H1 (cell line): ENCODE data around the gene MRTFA. TPM values are rescaled to one million over a fixed set of nuclear protein-coding genes. Genes with fewer than 3 reads are reported as not detected.

Source experiments
- CTCF ChIA-PET: fragments of 300-600 bp; sonication (Branson Sonifier 250); formaldehyde crosslinking; loops from one replicate; lab custom pipeline; 2021; ENCODE audit not compliant: partially characterized antibody; lab: Charles Lee
- POLR2A ChIA-PET: fragments of 300-600 bp; sonication (Branson Sonifier 250); formaldehyde crosslinking; loops from one replicate; lab custom pipeline; 2021; ENCODE audit warnings: inconsistent platforms; ENCODE audit not compliant: partially characterized antibody; lab: Charles Lee
- DNase-seq, 2 experiments: peaks; one replicate each; pipeline versions ENCODE4 v3.0.0 to v3.0.0-alpha.2; 2010 to 2022; ENCODE audit warnings: low spot score in 2 of 2, low read depth in 1 of 2, mixed read lengths in 1 of 2
- FAIRE-seq: peaks from 2 replicates; lab custom pipeline; 2011; peaks lifted over from hg19 to GRCh38; lab: Jason Lieb, UNC
- H2AFZ ChIP-seq: 2 replicates; pipeline ENCODE4 v1.8.1; 2012; ENCODE audit warnings: low read length, inconsistent platforms
- H2AK5ac ChIP-seq: 2 replicates; pipeline ENCODE4 v1.6.1; 2013; ENCODE audit warnings: low read depth, low read length
- H2BK120ac ChIP-seq: replicated peaks from 2 replicates; pipeline ENCODE3; 2013; ENCODE audit warnings: low read depth, low read length, inconsistent platforms
- H2BK12ac ChIP-seq: 2 replicates; pipeline ENCODE4 v1.6.1; 2013; ENCODE audit warnings: low read depth, low read length
- H2BK15ac ChIP-seq: 2 replicates; pipeline ENCODE4 v1.6.1; 2013; ENCODE audit warnings: low read length
- H2BK20ac ChIP-seq: 2 replicates; pipeline ENCODE4 v1.6.1; 2013; ENCODE audit warnings: low read length
- H2BK5ac ChIP-seq: 2 replicates; pipeline ENCODE4 v1.6.1; 2013; ENCODE audit warnings: low read depth, low read length
- H3K14ac ChIP-seq: 2 replicates; pipeline ENCODE4 v1.6.1; 2013; ENCODE audit warnings: inconsistent platforms; ENCODE audit not compliant: insufficient read length
- H3K18ac ChIP-seq: 2 replicates; pipeline ENCODE4 v1.6.1; 2013; ENCODE audit warnings: low read length; ENCODE audit errors: extremely low read depth
- H3K23ac ChIP-seq: 2 replicates; pipeline ENCODE4 v1.6.1; 2013; ENCODE audit warnings: inconsistent platforms; ENCODE audit not compliant: insufficient read length
- H3K23me2 ChIP-seq: 2 replicates; pipeline ENCODE4 v1.6.1; 2013; ENCODE audit warnings: low read depth, low read length
- H3K27ac ChIP-seq: 2 replicates; pipeline ENCODE4 v1.6.1; 2011; ENCODE audit warnings: low read depth, low read length, inconsistent platforms
- H3K27me3 ChIP-seq, 4 experiments: replicated peaks in 1 of 4; 1 replicate in 1 of 4; 2 replicates in 3 of 4; pipeline versions ENCODE4 v1.6.1 to v1.8.1; 2011 to 2013; ENCODE audit warnings: low read length in 3 of 4, mild to moderate bottlenecking in 3 of 4, inconsistent platforms in 2 of 4, mixed read lengths in 2 of 4, moderate library complexity in 1 of 4; ENCODE audit not compliant: control insufficient read depth in 3 of 4, insufficient read depth in 3 of 4; ENCODE audit errors: extremely low read depth in 1 of 4
- H3K36me3 ChIP-seq, 4 experiments: 2 replicates each; pipeline versions ENCODE4 v1.6.1 to v1.8.1; 2011 to 2013; ENCODE audit warnings: mild to moderate bottlenecking in 4 of 4, low read length in 3 of 4, moderate library complexity in 2 of 4, control low read depth in 1 of 4, inconsistent platforms in 1 of 4; ENCODE audit not compliant: insufficient read depth in 4 of 4, control insufficient read depth in 2 of 4
- H3K4ac ChIP-seq: replicated peaks from 2 replicates; pipeline ENCODE3; 2013; ENCODE audit warnings: low read length, low read depth, mixed read lengths, inconsistent platforms; ENCODE audit not compliant: insufficient read length
- H3K4me1 ChIP-seq, 4 experiments: replicated peaks in 1 of 4; 1 replicate in 1 of 4; 2 replicates in 3 of 4; pipeline versions ENCODE4 v1.6.1 to v1.8.1; 2011 to 2013; ENCODE audit warnings: low read length in 3 of 4, inconsistent platforms in 2 of 4, mixed read lengths in 1 of 4; ENCODE audit not compliant: insufficient read depth in 4 of 4, control insufficient read depth in 3 of 4
- H3K4me2 ChIP-seq, 2 experiments: 2 replicates each; pipeline versions ENCODE4 v1.6.1 to v1.8.1; 2011 to 2013; ENCODE audit warnings: low read depth in 2 of 2, low read length in 2 of 2, control low read depth in 1 of 2, inconsistent platforms in 1 of 2, mild to moderate bottlenecking in 1 of 2; ENCODE audit not compliant: insufficient read depth in 1 of 2
- H3K4me3 ChIP-seq, 4 experiments: fragments of 200-600, 300-600 bp in 1 of 4; sonication (generic), shearing (Covaris generic), sonication (Bioruptor Twin) in 1 of 4; 2 replicates each; pipeline versions ENCODE4 v1.5.1 to v1.8.1; 2011 to 2016; ENCODE audit warnings: low read length in 4 of 4, low read depth in 3 of 4, control low read depth in 2 of 4, inconsistent platforms in 2 of 4, mild to moderate bottlenecking in 2 of 4, mixed read lengths in 1 of 4, moderate library complexity in 1 of 4; ENCODE audit not compliant: insufficient read depth in 2 of 4; ENCODE audit errors: extremely low read depth in 1 of 4
- H3K56ac ChIP-seq: replicated peaks from 2 replicates; pipeline ENCODE3; 2013; ENCODE audit warnings: low read depth, mild to moderate bottlenecking, mixed read lengths, low read length, inconsistent platforms; ENCODE audit not compliant: insufficient read length
- H3K79me1 ChIP-seq: 2 replicates; pipeline ENCODE4 v1.6.1; 2013; ENCODE audit warnings: low read depth, low read length, control low read depth
- H3K79me2 ChIP-seq, 2 experiments: 2 replicates each; pipeline versions ENCODE4 v1.6.1 to v1.8.1; 2012 to 2013; ENCODE audit warnings: low read length in 2 of 2, mild to moderate bottlenecking in 2 of 2, inconsistent platforms in 1 of 2; ENCODE audit not compliant: insufficient read depth in 2 of 2, control insufficient read depth in 1 of 2
- H3K9ac ChIP-seq, 4 experiments: replicated peaks in 1 of 4; 1 replicate in 1 of 4; 2 replicates in 3 of 4; pipeline versions ENCODE4 v1.6.1 to v1.8.1; 2011 to 2013; ENCODE audit warnings: low read depth in 3 of 4, low read length in 3 of 4, control low read depth in 2 of 4, mild to moderate bottlenecking in 2 of 4, moderate library complexity in 2 of 4, inconsistent platforms in 1 of 4; ENCODE audit errors: extremely low read depth in 1 of 4
- H3K9me3 ChIP-seq, 2 experiments: 2 replicates each; pipeline versions ENCODE4 v1.6.1 to v1.8.1; 2012 to 2013; ENCODE audit warnings: mild to moderate bottlenecking in 2 of 2, moderate library complexity in 2 of 2, control low read depth in 1 of 2, inconsistent platforms in 1 of 2, low read depth in 1 of 2, low read length in 1 of 2, mixed read lengths in 1 of 2; ENCODE audit not compliant: insufficient read depth in 2 of 2
- H4K20me1 ChIP-seq, 2 experiments: replicated peaks in 1 of 2; 2 replicates each; pipeline versions ENCODE3 to v1.8.1; 2011 to 2013; ENCODE audit warnings: inconsistent platforms in 2 of 2, low read length in 2 of 2, mild to moderate bottlenecking in 1 of 2; ENCODE audit not compliant: insufficient read depth in 2 of 2, control insufficient read depth in 1 of 2
- H4K5ac ChIP-seq: 2 replicates; pipeline ENCODE4 v1.6.1; 2013; ENCODE audit warnings: low read length, low read depth, mixed read lengths, inconsistent platforms; ENCODE audit not compliant: insufficient read length
- H4K8ac ChIP-seq: 2 replicates; pipeline ENCODE4 v1.8.0; 2013; ENCODE audit warnings: mild to moderate bottlenecking, moderate library complexity, low read length, inconsistent platforms; ENCODE audit not compliant: insufficient read depth; ENCODE audit errors: extremely low read depth
- H4K91ac ChIP-seq: replicated peaks from 2 replicates; pipeline ENCODE3; 2013; ENCODE audit warnings: low read length, mixed read lengths, inconsistent platforms; ENCODE audit not compliant: insufficient read length
- ATF3 ChIP-seq: IDR thresholded peaks from 2 replicates; pipeline ENCODE4 v1.6.1; 2011; ENCODE audit warnings: low read depth, mild to moderate bottlenecking, low read length; ENCODE audit not compliant: insufficient read depth
- HDAC2 ChIP-seq, 2 experiments: fragments of 300-600 bp in 1 of 2; sonication (generic) in 1 of 2; IDR thresholded peaks; 2 replicates each; pipeline ENCODE4 v1.6.1; 2011 to 2012; ENCODE audit warnings: low read depth in 2 of 2, low read length in 2 of 2, mild to moderate bottlenecking in 2 of 2, moderate library complexity in 2 of 2, borderline replicate concordance in 1 of 2, inconsistent platforms in 1 of 2
- PHF8 ChIP-seq: fragments of 200-600 bp; sonication (generic); conservative IDR thresholded peaks from 2 replicates; pipeline ENCODE4 v1.7.1; 2012; ENCODE audit warnings: low read depth, mild to moderate bottlenecking, inconsistent platforms, low read length, moderate library complexity
- POLR2A ChIP-seq, 2 experiments: IDR thresholded peaks; 1 replicate in 1 of 2; 2 replicates in 1 of 2; pipeline ENCODE4 v1.6.1; 2011; ENCODE audit warnings: low read depth in 2 of 2, low read length in 2 of 2, mild to moderate bottlenecking in 2 of 2; ENCODE audit errors: control extremely low read depth in 1 of 2
- SP2 ChIP-seq: IDR thresholded peaks from 2 replicates; pipeline ENCODE4 v1.6.1; 2012; ENCODE audit warnings: mild to moderate bottlenecking, low read length, inconsistent platforms
- SP4 ChIP-seq: IDR thresholded peaks from 2 replicates; pipeline ENCODE4 v1.6.1; 2012; ENCODE audit warnings: low read length, inconsistent platforms
- ZNF274 ChIP-seq: IDR thresholded peaks from 2 replicates; pipeline ENCODE4 v1.7.0; 2012; ENCODE audit warnings: low read length, borderline replicate concordance; ENCODE audit errors: extremely low read depth
- WGBS, 2 experiments: shearing (Covaris generic) in 1 of 2; methylation state at CpG; one replicate each; pipeline versions ENCODE4 v1.1.6 to v1.1.7; 2013 to 2015; ENCODE audit warnings: low lambda C conversion rate in 2 of 2, mixed read lengths in 2 of 2, inconsistent platforms in 1 of 2, low coverage in 1 of 2, missing lambda C conversion rate in 1 of 2; ENCODE audit not compliant: insufficient replicate concordance in 2 of 2, insufficient coverage in 1 of 2, insufficient read length in 1 of 2; ENCODE audit errors: extremely low coverage in 1 of 2, missing lambda C conversion rate in 1 of 2; 5-methylcytosine and 5-hydroxymethylcytosine counted together
- polyA plus RNA-seq, 7 experiments: library from polyadenylated mRNA; depleted of rRNA in 3 of 7; stranded (reverse) in 5 of 7; unstranded in 2 of 7; fragments of >200 nt in 5 of 7; fragments of 200-250 nt in 2 of 7; gene quantifications; 1 replicate in 5 of 7; 2 replicates in 1 of 7; 4 replicates in 1 of 7; pipeline versions ENCODE4 v1.2.1 to v1.2.3, GENCODE V29; 2011 to 2013; ENCODE audit warnings: missing spikeins in 2 of 7, mixed read lengths in 2 of 7
- total RNA-seq: library from RNA; stranded (reverse); fragmentation: NEBNext Ultra II Directional; extraction: Animal tissue kit (Norgen Biotek cat#: 25700); gene quantifications from 2 replicates; pipeline ENCODE4 v1.2.1, GENCODE V29; 2021

The MRTFA gene
- total and polyA plus RNA-seq, 2 of the 8 experiments (the other 6 are each of a cell fraction or from before 2014, with no cell fraction given), result 5.4 to 37.9 TPM

- H2BK15ac ChIP-seq, result no peak overlapping the region
- H2BK120ac ChIP-seq, result no peak overlapping the region
- H3K9me3 ChIP-seq, result 0 out of 4 replicates have a peak, but pooled peaks cover 0 to 1% of the 10 kb centered on the region in 2 experiments
- no peak overlapping the region for H3K18ac ChIP-seq
- peaks cover 7 to 84% of the 10 kb centered on the region in 2 experiments for H3K79me2 ChIP-seq
- H2BK20ac ChIP-seq, result no peak overlapping the region
- H3K27ac ChIP-seq, result no peak overlapping the region
- H3K36me3 ChIP-seq, result no peaks in the 10 kb centered on the region
- no peak overlapping the region for H2AFZ ChIP-seq
- POLR2A ChIA-PET, result interaction anchor here (0.9 kb wide), 1 partner anchor 9 kb away, joined by 5 read pairs; the partner anchor contains the start of gene MRTFA
- H2BK12ac ChIP-seq, result no peak overlapping the region
- H3K56ac ChIP-seq, result no peak overlapping the region
- no peak overlapping the region for H3K4me3 ChIP-seq
- no peak overlapping the region for H4K5ac ChIP-seq
- no peak for FAIRE-seq
- H4K8ac ChIP-seq, result no peak overlapping the region
- peaks cover 7% of the 10 kb centered on the region; the same call in 1 of the 2 replicates for H3K79me1 ChIP-seq
- no peak overlapping the region for H3K4ac ChIP-seq
- peaks cover 0 to 9% of the 10 kb centered on the region in 2 experiments for H4K20me1 ChIP-seq
- no peak for DNase-seq
- 83% methylated on average over 5 of the region's 5 CpGs; no CpG with 5 or more reads in 1 of the 2 experiments for WGBS, 2 experiments
- no peak overlapping the region for H4K91ac ChIP-seq
- no peak overlapping the region for H3K14ac ChIP-seq
- CTCF ChIA-PET, result interaction anchor here (0.6 to 1.2 kb wide), 3 partner anchors 18 to 194 kb away, joined by 3 read pairs; no protein-coding TSS in a partner anchor
- H2AK5ac ChIP-seq, result no peak overlapping the region
- H3K9ac ChIP-seq, result no peak overlapping the region; a peak in 2 of 7 replicates
- no peak overlapping the region for H2BK5ac ChIP-seq
- no peak overlapping the region for H3K4me2 ChIP-seq
- H3K4me1 ChIP-seq, result peaks cover 0 to 4% (median 0%) of the 10 kb centered on the region in 4 experiments; a peak in 1 of 7 replicates
- no peak overlapping the region for H3K23ac ChIP-seq
- no peaks in the 10 kb centered on the region for H3K23me2 ChIP-seq
- no peaks in the 10 kb centered on the region for H3K27me3 ChIP-seq
- TF ChIP-seq PHF8 (no peak), POLR2A (IDR thresholded peaks at IDR 0.05; ENCODE audit: control extremely low read depth in 1 of 2, low read depth in 2 of 2, low read length in 2 of 2) (no peak), HDAC2 (IDR thresholded peaks at IDR 0.05; ENCODE audit: borderline replicate concordance in 1 of 2, low read depth in 2 of 2, low read length in 2 of 2) (no peak), SP2 (no peak), SP4 (no peak), ZNF274 (no peak), ATF3 (no peak)
Measured at GRCh38 chr22:40627612-40628011, 8.9 kb downstream of the MRTFA start.
